GM21360 (cell line): Measurements from ENCODE around the gene DUSP19.
"Not testable (repeated sequence)": the region's sequence is repeated elsewhere in the genome, so short reads cannot be mapped to it uniquely, and the experiment has no call there.

Experiments used
- ATAC-seq: cut with Tn5 transposase; IDR thresholded peaks from one replicate; pipeline ENCODE4 v1.9.1; 2021; ENCODE audit warnings: mild to moderate bottlenecking, moderate library complexity; ENCODE audit not compliant: unreplicated experiment

Gene DUSP19, protein sequence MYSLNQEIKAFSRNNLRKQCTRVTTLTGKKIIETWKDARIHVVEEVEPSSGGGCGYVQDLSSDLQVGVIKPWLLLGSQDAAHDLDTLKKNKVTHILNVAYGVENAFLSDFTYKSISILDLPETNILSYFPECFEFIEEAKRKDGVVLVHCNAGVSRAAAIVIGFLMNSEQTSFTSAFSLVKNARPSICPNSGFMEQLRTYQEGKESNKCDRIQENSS

DNA sequence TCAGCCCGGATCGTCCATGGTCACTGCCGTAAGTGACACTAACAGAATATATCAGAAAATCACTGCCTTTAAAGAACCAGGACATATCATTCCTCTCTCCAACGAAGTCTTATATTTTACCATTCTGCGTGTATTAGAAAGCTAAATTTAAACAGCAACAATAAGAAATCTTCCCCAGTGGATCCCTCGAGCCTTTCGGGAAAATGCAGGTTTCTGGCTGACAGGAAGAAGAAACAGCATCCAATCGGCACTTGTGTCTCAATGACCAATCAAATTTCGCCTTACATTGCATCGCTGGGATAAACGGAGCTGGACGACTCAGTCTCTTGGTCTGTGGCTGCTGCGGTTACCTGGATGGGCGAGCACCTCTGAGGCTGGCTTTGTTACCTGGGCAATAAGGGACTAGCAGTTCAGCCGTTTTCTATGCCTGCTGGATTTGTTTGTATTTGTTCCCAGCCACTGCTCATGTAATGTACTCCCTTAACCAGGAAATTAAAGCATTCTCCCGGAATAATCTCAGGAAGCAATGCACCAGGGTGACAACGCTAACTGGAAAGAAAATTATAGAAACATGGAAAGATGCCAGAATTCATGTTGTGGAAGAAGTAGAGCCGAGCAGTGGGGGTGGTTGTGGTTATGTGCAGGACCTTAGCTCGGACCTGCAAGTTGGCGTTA is at the start of gene DUSP19:
DUSP19 (plus strand) TSS at position 284 of the 675 bp plus-strand sequence; CDS start at position 471, 187 bp downstream.
- peak; percentile 88 for ATAC-seq

GRCh38 chr2:183029219-183029618 is 49.3 kb upstream of the DUSP19 start:
- no peak for ATAC-seq

GRCh38 chr2:183031911-183032794 is 46.4 kb upstream of the DUSP19 start:
- ATAC-seq: no peak

GRCh38 chr2:183033951-183034350 is 44.6 kb upstream of the DUSP19 start:
- ATAC-seq: no peak

- no peak for ATAC-seq
Measured at GRCh38 chr2:183034806-183035205, 43.7 kb upstream of the DUSP19 start.

GRCh38 chr2:183035298-183035953 is 43.1 kb upstream of the DUSP19 start:
- no peak for ATAC-seq

DNA sequence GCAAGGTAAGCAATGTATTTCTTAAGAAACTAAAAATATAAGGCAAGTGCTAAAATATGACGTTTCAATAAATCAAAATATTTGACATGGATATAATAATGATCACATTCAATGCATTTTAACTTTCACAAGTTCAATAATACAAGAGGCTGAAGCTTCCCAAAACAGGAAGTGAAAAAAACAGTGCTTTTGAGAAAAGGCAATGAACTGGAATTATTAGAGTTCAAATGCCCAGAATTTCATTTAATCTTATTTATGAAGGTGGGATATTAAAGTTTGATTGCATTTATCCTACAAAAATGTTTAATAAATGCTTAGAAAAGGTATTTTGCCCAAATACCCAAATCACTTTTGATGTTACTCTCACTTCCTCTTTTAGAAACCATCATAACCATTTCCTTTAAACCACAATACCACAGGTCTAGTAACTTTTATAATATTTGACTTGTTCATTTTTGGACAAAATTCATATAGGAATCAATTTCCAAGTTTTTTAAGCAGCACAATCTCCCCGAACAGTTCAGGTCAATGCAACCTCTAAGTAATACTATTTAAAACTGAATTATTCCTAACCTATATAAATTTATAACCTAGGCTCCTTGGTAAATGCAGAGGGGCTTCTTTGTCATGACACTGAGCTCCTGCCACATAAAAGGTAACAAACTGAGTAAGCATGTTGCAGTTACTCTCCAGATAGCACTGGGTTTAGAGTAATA is 42.4 kb upstream of the DUSP19 start:
- peak; percentile 44 for ATAC-seq

- ATAC-seq: no peak
Measured at GRCh38 chr2:183037074-183037552, 41.4 kb upstream of the DUSP19 start.

DNA sequence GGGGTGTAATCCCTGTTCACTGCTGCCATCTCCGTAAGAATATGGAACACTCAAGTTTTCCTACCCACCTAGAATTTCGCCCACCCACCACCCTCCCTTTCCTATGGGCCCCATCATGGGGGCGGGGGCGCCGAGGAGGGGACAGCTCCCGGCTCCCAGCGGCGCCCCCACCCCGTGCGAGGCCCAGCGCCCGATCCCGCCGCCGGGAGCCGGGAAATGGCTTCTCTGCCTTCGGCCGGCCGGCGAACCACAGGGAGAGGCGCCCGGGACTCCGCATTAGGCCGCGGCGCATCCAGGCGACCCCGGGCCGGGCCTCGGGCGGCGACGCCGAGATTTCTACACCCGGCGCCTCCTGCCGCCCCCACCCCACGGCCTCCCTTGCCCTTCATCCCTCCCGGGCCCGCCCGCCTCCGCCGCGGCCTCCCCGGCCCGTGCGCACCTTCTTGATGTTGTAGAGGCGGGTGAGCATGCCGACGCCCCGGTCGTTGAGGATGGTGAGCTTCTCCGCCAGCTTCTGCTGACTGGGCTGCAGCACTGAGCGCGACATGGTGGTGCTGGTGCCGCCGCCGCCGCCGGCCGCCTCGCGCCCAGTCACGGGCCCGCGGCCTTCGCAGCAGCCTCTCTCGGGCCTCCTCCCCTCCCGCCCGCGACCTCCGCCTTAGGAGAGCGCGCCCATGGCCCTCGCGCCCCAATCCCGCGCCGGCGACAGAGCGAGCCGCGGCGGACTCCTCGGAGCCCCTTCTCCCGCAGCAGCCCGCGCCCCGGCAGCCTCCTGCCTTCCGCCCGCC is 40.8 kb upstream of the DUSP19 start:
- ATAC-seq: peak; percentile 37

GRCh38 chr2:183038341-183039300 is 39.9 kb upstream of the DUSP19 start, which contains the start of gene NCKAP1:
TSS of gene NCKAP1 (minus strand) at chr2:183038457. CDS start at chr2:183038099, 358 bp downstream.
- peak; percentile 74 for ATAC-seq

DNA sequence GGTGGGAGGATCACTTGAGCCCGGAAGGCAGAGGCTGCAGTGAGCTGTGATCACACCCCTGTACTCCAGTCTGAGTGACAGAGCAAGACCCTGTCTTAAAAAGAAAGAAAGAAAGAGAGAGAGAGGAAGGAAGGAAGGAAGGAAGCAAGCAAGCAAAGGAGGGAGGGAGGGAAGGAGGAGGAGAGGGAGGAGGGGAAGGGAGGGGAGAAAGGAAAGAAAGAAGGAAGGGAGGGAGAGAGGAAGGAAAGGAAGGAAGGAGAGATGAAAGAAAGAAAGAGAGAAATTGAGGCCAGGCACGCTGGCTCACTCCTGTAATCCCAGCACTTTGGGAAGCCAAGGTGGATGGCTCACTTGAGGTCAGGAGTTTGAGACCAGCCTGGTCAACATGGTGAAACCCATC is 37.9 kb upstream of the DUSP19 start:
- ATAC-seq: no peak

- not testable (repeated sequence) for ATAC-seq
Measured at GRCh38 chr2:183043580-183043979, 35.0 kb upstream of the DUSP19 start.

- ATAC-seq: not testable (repeated sequence)
Measured at GRCh38 chr2:183047486-183048125, 30.9 kb upstream of the DUSP19 start.

- no peak for ATAC-seq
Measured at GRCh38 chr2:183049420-183049819, 29.1 kb upstream of the DUSP19 start.

- peak; percentile 37 for ATAC-seq
Measured at GRCh38 chr2:183057333-183057985, 21.1 kb upstream of the DUSP19 start.

- no peak for ATAC-seq
Measured at GRCh38 chr2:183059561-183059960, 19.0 kb upstream of the DUSP19 start.

DNA sequence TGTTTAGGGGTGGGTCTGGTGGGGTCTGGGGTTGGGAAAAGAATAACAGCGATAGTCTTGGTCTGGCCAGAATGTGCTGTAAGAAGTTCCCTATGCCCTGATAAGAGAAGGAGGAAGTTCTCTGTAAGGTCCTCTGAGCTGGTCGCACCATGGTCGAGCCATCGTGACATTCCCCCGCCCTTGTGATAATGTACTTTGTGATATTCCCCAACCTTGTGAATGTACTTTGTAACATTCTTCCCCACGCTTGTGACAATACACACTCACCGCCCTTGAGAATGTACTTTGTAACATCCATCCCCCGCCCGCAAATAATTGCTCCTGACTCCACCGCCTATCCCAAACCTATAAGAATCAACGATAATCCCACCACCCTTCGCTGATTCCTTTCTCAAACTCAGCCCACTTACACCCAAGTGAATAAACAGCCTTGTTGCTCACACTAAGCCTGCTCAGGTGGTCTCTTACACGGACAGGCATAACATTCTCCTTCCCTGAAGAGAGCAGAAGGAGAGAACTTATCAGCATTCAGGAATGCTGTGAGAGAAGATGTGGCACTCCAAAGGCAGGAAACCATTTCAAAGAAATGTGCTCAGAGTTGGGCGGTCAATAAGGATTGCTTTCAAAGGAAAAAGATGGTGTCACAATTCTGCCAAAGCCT is 17.8 kb upstream of the DUSP19 start:
- no peak for ATAC-seq
